NB4 (cell line): Measurements from ENCODE around the gene NCCRP1.

Source experiments
- CTCF ChIP-seq: IDR thresholded peaks from one replicate; pipeline ENCODE4 v1.5.1; 2012; ENCODE audit warnings: low read depth, low read length
- POLR2A ChIP-seq: IDR thresholded peaks from 2 replicates; pipeline ENCODE4 v1.6.1; 2011; ENCODE audit warnings: mild to moderate bottlenecking; ENCODE audit not compliant: insufficient read length; ENCODE audit errors: extremely low read depth

DNA sequence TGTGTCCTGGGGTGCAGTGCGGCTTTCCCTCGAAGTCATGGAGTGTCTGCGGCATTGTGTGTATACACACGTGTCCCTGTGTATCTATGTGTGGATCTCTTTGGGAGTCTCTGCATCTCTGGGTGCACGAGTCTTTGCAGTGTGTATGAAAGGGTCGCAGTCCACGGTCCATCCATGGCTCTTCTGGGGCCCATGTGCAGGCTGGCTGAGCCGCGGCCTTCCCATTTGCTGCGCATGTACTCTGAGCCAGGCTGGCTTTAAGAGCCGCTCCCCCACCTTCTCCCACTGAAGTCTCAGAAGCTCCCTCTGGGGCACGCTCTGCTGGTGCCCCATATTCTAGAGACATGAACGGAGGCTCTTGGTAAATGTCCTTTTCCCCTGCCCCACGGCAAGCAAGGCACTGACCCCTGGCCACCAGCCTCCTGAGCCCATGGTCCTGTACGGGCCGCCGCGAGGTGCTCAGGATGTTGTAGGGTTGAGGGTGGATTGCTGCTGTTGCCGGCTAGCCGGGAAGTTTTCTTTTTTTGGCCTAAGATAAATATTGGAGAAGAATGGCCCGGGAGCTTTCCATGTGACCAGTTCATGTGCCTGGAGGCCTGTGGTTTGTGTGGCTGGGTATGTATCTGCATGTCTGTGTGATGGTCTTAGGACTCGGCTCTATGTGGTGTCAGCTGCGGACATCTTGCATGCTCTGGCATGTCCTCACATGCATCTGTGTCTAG, 39.3 kb upstream of the NCCRP1 start:
- TF ChIP-seq POLR2A (no peak), CTCF (no peak)
